8988T (cell line): ENCODE measurements around the gene RAB3D.
"Not testable (repeated sequence)": the region's sequence is repeated elsewhere in the genome, so short reads cannot be mapped to it uniquely, and the experiment has no call there.

ENCODE experiments used
- DNase-seq: peaks from one replicate; pipeline ENCODE4 v3.0.0; 2011

Gene RAB3D

GRCh38 chr19:11337080-11337479 lies 2.4 kb downstream of the RAB3D start:
- DNase-seq: no peak

- DNase-seq: no peak
Observed at GRCh38 chr19:11335449-11336146, 3.9 kb downstream of the RAB3D start.

GRCh38 chr19:11333838-11334237 lies 5.6 kb downstream of the RAB3D start:
- DNase-seq: not testable (repeated sequence)

GRCh38 chr19:11332822-11333221 lies 6.6 kb downstream of the RAB3D start:
- no peak for DNase-seq

GRCh38 chr19:11331502-11331901 lies 8.0 kb downstream of the RAB3D start:
- DNase-seq: no peak

GRCh38 chr19:11330127-11330526 lies 9.3 kb downstream of the RAB3D start:
- no peak for DNase-seq

- DNase-seq: no peak
Observed at GRCh38 chr19:11325544-11325943, 13.9 kb downstream of the RAB3D start.

GRCh38 chr19:11324748-11325389 lies 14.6 kb downstream of the RAB3D start:
- no peak for DNase-seq

- no peak for DNase-seq
Observed at GRCh38 chr19:11324079-11324661, 15.3 kb downstream of the RAB3D start.

GRCh38 chr19:11323601-11324078 lies 15.8 kb downstream of the RAB3D start:
- DNase-seq: no peak

GRCh38 chr19:11322269-11323024 lies 17.0 kb downstream of the RAB3D start:
- no peak for DNase-seq

- DNase-seq: no peak
Observed at GRCh38 chr19:11321191-11322126, 18.0 kb downstream of the RAB3D start.

- not testable (repeated sequence) for DNase-seq
Observed at GRCh38 chr19:11320278-11320995, 19.0 kb downstream of the RAB3D start.

- DNase-seq: no peak
Observed at GRCh38 chr19:11306337-11306736, 33.1 kb downstream of the RAB3D start.

GRCh38 chr19:11304936-11305335 lies 34.5 kb downstream of the RAB3D start:
- DNase-seq: no peak

GRCh38 chr19:11300811-11301120 lies 38.7 kb downstream of the RAB3D start:
- DNase-seq: no peak

- no peak for DNase-seq
Observed at GRCh38 chr19:11299946-11300810, 39.3 kb downstream of the RAB3D start.

- no peak for DNase-seq
Observed at GRCh38 chr19:11296264-11296663, 43.2 kb downstream of the RAB3D start.

GRCh38 chr19:11295665-11296245 lies 43.7 kb downstream of the RAB3D start, which contains the start of gene TSPAN16:
TSS of gene TSPAN16 (plus strand) at chr19:11296160. CDS start at chr19:11296298, 138 bp downstream.
- DNase-seq: no peak

- DNase-seq: no peak
Observed at GRCh38 chr19:11295180-11295579, 44.3 kb downstream of the RAB3D start.
